Astrocyte (in vitro differentiated cells and primary cell): Measurements from ENCODE around the gene NXPH4. TPM values are rescaled to one million over a fixed set of nuclear protein-coding genes. Genes with fewer than 3 reads are reported as not detected.

ENCODE experiments used
- DNase-seq: peaks from one replicate; pipeline ENCODE4 v3.0.0-alpha.2; 2010; ENCODE audit warnings: low read depth
- FAIRE-seq: peaks from 2 replicates; lab custom pipeline; 2011; peaks lifted over from hg19 to GRCh38; lab: Jason Lieb, UNC
- H2AFZ ChIP-seq: 2 replicates; pipeline ENCODE4 v1.6.0; 2012; ENCODE audit warnings: low read depth, low read length, inconsistent platforms
- H3K27ac ChIP-seq: 2 replicates; pipeline ENCODE4 v1.5.1; 2011; ENCODE audit warnings: low read depth, low read length, inconsistent platforms
- H3K27me3 ChIP-seq: 2 replicates; pipeline ENCODE4 v1.6.0; 2011; ENCODE audit warnings: low read length, inconsistent platforms; ENCODE audit not compliant: insufficient read depth
- H3K36me3 ChIP-seq: 2 replicates; pipeline ENCODE4 v1.5.1; 2011; ENCODE audit warnings: low read length, inconsistent platforms; ENCODE audit not compliant: insufficient read depth
- H3K4me1 ChIP-seq: 2 replicates; pipeline ENCODE4 v1.5.1; 2011; ENCODE audit warnings: low read length, inconsistent platforms; ENCODE audit not compliant: insufficient read depth
- H3K4me2 ChIP-seq: 2 replicates; pipeline ENCODE4 v1.6.0; 2012; ENCODE audit warnings: low read length, inconsistent platforms
- H3K4me3 ChIP-seq: 2 replicates; pipeline ENCODE4 v1.5.1; 2011; ENCODE audit warnings: low read depth, mild to moderate bottlenecking, low read length, inconsistent platforms; ENCODE audit not compliant: insufficient read depth
- H3K79me2 ChIP-seq: 2 replicates; pipeline ENCODE4 v1.6.0; 2012; ENCODE audit warnings: mild to moderate bottlenecking, low read length, inconsistent platforms; ENCODE audit not compliant: insufficient read depth
- H3K9ac ChIP-seq: 2 replicates; pipeline ENCODE4 v1.6.0; 2012; ENCODE audit warnings: mild to moderate bottlenecking, low read length, inconsistent platforms
- H3K9me3 ChIP-seq: 2 replicates; pipeline ENCODE4 v1.5.1; 2012; ENCODE audit warnings: low read depth, mild to moderate bottlenecking, low read length, inconsistent platforms; ENCODE audit not compliant: insufficient read depth
- H4K20me1 ChIP-seq: 2 replicates; pipeline ENCODE4 v1.6.0; 2012; ENCODE audit warnings: low read length, inconsistent platforms; ENCODE audit not compliant: insufficient read depth
- H3K27ac Mint-ChIP-seq: one replicate; pipeline ENCODE4 v1.8.0; 2021; ENCODE audit warnings: mild to moderate bottlenecking, mixed read lengths; ENCODE audit not compliant: unreplicated experiment
- H3K27me3 Mint-ChIP-seq: one replicate; pipeline ENCODE4 v1.8.0; 2021; ENCODE audit warnings: low read depth, mixed read lengths; ENCODE audit not compliant: unreplicated experiment
- H3K36me3 Mint-ChIP-seq: one replicate; pipeline ENCODE4 v1.8.0; 2021; ENCODE audit warnings: low read depth, mixed read lengths; ENCODE audit not compliant: unreplicated experiment
- H3K4me1 Mint-ChIP-seq: one replicate; pipeline ENCODE4 v1.8.0; 2021; ENCODE audit warnings: low read depth, mixed read lengths; ENCODE audit not compliant: unreplicated experiment
- H3K4me3 Mint-ChIP-seq: one replicate; pipeline ENCODE4 v1.8.0; 2021; ENCODE audit warnings: mild to moderate bottlenecking, moderate library complexity, mixed read lengths; ENCODE audit not compliant: unreplicated experiment
- H3K9me3 Mint-ChIP-seq: one replicate; pipeline ENCODE4 v1.8.0; 2021; ENCODE audit warnings: mild to moderate bottlenecking, mixed read lengths; ENCODE audit not compliant: unreplicated experiment
- EZH2 ChIP-seq: IDR thresholded peaks from 2 replicates; pipeline ENCODE4 v1.6.1; 2012; ENCODE audit warnings: mild to moderate bottlenecking, low read length, inconsistent platforms; ENCODE audit not compliant: insufficient read depth
- total RNA-seq: library from RNA; stranded (reverse); gene quantifications from 2 replicates; pipeline ENCODE4 v1.2.1, GENCODE V29; 2021
- TF ChIP-seq, protein P1 (sequence below): IDR thresholded peaks from 2 replicates; pipeline ENCODE4 v1.5.1; 2011; ENCODE audit warnings: low read depth, mild to moderate bottlenecking, inconsistent platforms, low read length, moderate library complexity; ENCODE audit not compliant: insufficient read depth

NXPH4 gene
- total RNA-seq, 1 donor from 2014 or later = 14.5 TPM

DNA sequence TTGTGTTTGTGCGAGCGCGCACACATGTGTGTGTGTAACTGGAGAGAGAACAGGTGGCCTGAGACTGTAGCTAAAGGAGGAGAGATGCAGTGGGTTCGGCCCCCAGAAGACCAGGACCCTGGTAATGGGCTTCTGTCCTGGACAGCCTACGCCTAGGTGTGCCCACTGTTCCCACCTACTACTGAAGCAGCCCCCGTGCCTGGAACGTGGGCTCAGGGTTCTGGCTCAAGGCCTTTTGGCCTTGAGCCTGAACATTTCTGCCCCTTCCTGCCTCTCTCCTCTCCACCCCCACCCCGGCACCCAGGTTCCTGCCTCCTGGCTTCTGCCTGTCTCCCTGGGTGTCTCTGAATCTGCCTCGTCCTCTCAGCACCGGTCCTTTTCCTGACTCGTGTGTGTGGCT, 1.5 kb upstream of the NXPH4 start:
- peaks cover 77% of the 10 kb centered on the region for H4K20me1 ChIP-seq
- Mint-ChIP-seq H3K27ac (peak overlapping the region; percentile 12), H3K9me3 (no peaks in the 10 kb centered on the region), H3K4me1 (peaks cover 40% of the 10 kb centered on the region), H3K36me3 (peaks cover 11% of the 10 kb centered on the region), H3K27me3 (peaks cover 33% of the 10 kb centered on the region), H3K4me3 (peak overlapping the region; percentile 70)
- H3K4me3 ChIP-seq = no peak overlapping the region
- peaks cover 3% of the 10 kb centered on the region for H3K9me3 ChIP-seq
- H3K4me1 ChIP-seq = peaks cover 11% of the 10 kb centered on the region
- H3K4me2 ChIP-seq = no peak overlapping the region
- TF ChIP-seq EZH2 = no peak
- TF ChIP-seq, protein P1, sequence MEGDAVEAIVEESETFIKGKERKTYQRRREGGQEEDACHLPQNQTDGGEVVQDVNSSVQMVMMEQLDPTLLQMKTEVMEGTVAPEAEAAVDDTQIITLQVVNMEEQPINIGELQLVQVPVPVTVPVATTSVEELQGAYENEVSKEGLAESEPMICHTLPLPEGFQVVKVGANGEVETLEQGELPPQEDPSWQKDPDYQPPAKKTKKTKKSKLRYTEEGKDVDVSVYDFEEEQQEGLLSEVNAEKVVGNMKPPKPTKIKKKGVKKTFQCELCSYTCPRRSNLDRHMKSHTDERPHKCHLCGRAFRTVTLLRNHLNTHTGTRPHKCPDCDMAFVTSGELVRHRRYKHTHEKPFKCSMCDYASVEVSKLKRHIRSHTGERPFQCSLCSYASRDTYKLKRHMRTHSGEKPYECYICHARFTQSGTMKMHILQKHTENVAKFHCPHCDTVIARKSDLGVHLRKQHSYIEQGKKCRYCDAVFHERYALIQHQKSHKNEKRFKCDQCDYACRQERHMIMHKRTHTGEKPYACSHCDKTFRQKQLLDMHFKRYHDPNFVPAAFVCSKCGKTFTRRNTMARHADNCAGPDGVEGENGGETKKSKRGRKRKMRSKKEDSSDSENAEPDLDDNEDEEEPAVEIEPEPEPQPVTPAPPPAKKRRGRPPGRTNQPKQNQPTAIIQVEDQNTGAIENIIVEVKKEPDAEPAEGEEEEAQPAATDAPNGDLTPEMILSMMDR = no peak
- DNase-seq (no peak), FAIRE-seq (no peak)
- H3K79me2 ChIP-seq = no peaks in the 10 kb centered on the region
- no peaks in the 10 kb centered on the region for H3K36me3 ChIP-seq
- no peak overlapping the region for H3K9ac ChIP-seq
- H3K27ac ChIP-seq = no peak overlapping the region
- H2AFZ ChIP-seq = no peak overlapping the region
- H3K27me3 ChIP-seq = peaks cover 45% of the 10 kb centered on the region

DNA sequence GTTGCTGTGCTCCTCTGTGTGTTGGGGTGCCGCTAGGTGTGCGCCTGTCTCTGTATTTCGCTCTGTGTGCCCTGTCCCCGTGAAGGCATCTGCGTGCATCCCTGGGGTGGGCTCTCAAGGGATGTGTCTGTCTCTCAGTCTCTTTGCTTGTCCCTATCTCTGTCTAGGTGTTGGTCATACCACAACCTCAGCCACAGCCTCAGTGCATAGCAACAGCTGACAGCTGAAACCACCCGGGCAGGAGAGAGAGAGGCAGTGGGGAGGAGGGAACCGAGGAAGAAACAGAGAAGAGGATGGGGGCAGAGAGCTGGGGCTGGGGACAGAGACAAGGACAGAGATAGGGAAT, 953 bp upstream of the NXPH4 start:
- H3K27me3 ChIP-seq = peaks cover 49% of the 10 kb centered on the region
- H3K36me3 ChIP-seq = no peaks in the 10 kb centered on the region
- TF ChIP-seq EZH2 = no peak
- TF ChIP-seq, protein P1 = no peak
- FAIRE-seq (no peak), DNase-seq (no peak)
- peaks cover 74% of the 10 kb centered on the region for H4K20me1 ChIP-seq
- no peak overlapping the region for H3K27ac ChIP-seq
- Mint-ChIP-seq H3K27ac (peak overlapping the region; percentile 12), H3K4me3 (peak overlapping the region; percentile 70), H3K4me1 (peaks cover 40% of the 10 kb centered on the region), H3K9me3 (no peaks in the 10 kb centered on the region), H3K27me3 (peaks cover 35% of the 10 kb centered on the region), H3K36me3 (peaks cover 9% of the 10 kb centered on the region)
- peaks cover 3% of the 10 kb centered on the region for H3K9me3 ChIP-seq
- peaks cover 11% of the 10 kb centered on the region for H3K4me1 ChIP-seq
- no peak overlapping the region for H2AFZ ChIP-seq
- peak overlapping the region; percentile 84 for H3K4me2 ChIP-seq
- H3K9ac ChIP-seq = no peak overlapping the region
- no peaks in the 10 kb centered on the region for H3K79me2 ChIP-seq
- no peak overlapping the region for H3K4me3 ChIP-seq

DNA sequence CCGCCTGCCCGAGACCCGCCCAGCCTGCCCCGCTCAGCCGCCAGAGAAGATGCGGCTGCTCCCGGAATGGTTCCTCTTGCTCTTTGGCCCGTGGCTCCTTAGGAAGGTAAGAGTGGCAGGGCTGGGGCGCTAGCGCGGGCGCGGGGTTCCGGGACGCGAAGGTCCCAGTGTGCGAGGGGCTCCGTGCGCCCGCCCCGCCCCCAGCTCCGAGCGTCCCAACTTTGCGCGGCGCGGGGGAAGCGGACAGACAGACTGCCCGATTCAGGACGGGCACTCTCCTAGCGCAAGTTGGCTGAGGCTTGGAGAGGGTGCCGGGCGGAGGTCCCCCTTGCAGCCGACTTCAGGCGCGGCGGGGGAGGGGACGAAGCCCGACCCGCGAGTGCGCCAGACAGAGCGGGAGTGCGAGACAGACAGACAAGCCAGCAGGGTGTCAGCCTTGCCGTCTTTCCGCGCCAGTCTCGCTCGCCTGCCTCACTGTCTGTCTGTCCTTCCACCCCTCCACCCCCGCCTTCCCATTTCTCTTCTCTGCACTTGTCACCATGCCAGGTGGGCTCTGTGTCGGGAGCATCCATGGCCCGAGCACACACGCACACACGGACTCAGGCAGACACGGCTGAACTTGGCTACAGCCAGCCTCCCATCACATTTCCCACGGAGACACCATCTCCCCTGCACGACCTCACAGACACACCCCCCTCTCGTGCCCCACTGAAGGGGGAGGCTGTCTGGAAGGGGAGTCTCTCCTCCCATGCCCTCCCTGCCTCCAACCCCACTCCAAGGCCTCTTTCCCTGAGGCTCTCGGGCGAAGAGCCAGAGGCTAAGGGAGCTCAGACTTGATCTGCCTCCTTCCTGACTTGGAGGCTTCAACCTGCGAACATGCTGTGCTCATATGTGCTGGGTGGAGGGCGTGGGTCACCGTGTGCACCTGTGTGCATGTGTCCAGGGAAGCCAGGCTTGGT, 606 bp downstream of the NXPH4 start:
- Mint-ChIP-seq H3K36me3 (peaks cover 6% of the 10 kb centered on the region), H3K27me3 (peaks cover 50% of the 10 kb centered on the region), H3K4me1 (peaks cover 41% of the 10 kb centered on the region), H3K27ac (peak overlapping the region; percentile 96), H3K4me3 (peak overlapping the region; percentile 90), H3K9me3 (no peaks in the 10 kb centered on the region)
- H2AFZ ChIP-seq = no peak overlapping the region
- H3K36me3 ChIP-seq = no peaks in the 10 kb centered on the region
- H3K4me1 ChIP-seq = peaks cover 11% of the 10 kb centered on the region
- peaks cover 3% of the 10 kb centered on the region for H3K9me3 ChIP-seq
- DNase-seq (no peak), FAIRE-seq (no peak)
- H3K79me2 ChIP-seq = no peaks in the 10 kb centered on the region
- peak overlapping the region; percentile 31 for H3K9ac ChIP-seq
- TF ChIP-seq, protein P1 = no peak
- TF ChIP-seq EZH2 = peak; percentile 67
- H3K4me3 ChIP-seq = peak overlapping the region; percentile 54
- peaks cover 67% of the 10 kb centered on the region for H4K20me1 ChIP-seq
- peaks cover 64% of the 10 kb centered on the region for H3K27me3 ChIP-seq
- peak overlapping the region; percentile 84 for H3K4me2 ChIP-seq
- no peak overlapping the region for H3K27ac ChIP-seq
